OCI-LY1 (cell line): ENCODE results near the gene CTNNA3.

Experiments used
- H2AFZ ChIP-seq: fragments of 200-600 bp; sonication (generic), shearing (Covaris generic); 2 replicates; pipeline ENCODE4 v1.6.0; 2014; ENCODE audit warnings: antibody characterized with exemption, mild to moderate bottlenecking, low read length
- H3F3A ChIP-seq: fragments of 200-600 bp; sonication (generic), shearing (Covaris generic); 2 replicates; pipeline ENCODE4 v1.6.0; 2014; ENCODE audit warnings: mild to moderate bottlenecking, antibody characterized with exemption, low read length, moderate library complexity; ENCODE audit not compliant: insufficient read depth
- H3K27ac ChIP-seq: fragments of 200-600 bp; sonication (generic); 2 replicates; pipeline ENCODE4 v1.5.1; 2014; ENCODE audit warnings: low read length, mixed run types, mild to moderate bottlenecking, low read depth; ENCODE audit not compliant: poor library complexity, severe bottlenecking
- H3K27me3 ChIP-seq: fragments of 200-600 bp; sonication (generic); 2 replicates; pipeline ENCODE4 v1.6.0; 2014; ENCODE audit warnings: antibody characterized with exemption, mild to moderate bottlenecking, low read length, moderate library complexity; ENCODE audit not compliant: insufficient read depth
- H3K36me3 ChIP-seq: fragments of 200-600 bp; sonication (generic); 2 replicates; pipeline ENCODE4 v1.6.1; 2014; ENCODE audit warnings: mild to moderate bottlenecking, antibody characterized with exemption, low read length, moderate library complexity, mixed read lengths; ENCODE audit not compliant: insufficient read depth
- H3K4me1 ChIP-seq: fragments of 200-600 bp; sonication (generic); 2 replicates; pipeline ENCODE4 v1.5.1; 2014; ENCODE audit warnings: mild to moderate bottlenecking, low read length, moderate library complexity; ENCODE audit not compliant: insufficient read depth, severe bottlenecking
- H3K4me2 ChIP-seq: fragments of 200-600 bp; sonication (generic), shearing (Covaris generic); 2 replicates; pipeline ENCODE4 v1.6.1; 2014; ENCODE audit warnings: low read length
- H3K4me3 ChIP-seq: fragments of 200-600 bp; sonication (generic); 2 replicates; pipeline ENCODE4 v1.5.1; 2014; ENCODE audit warnings: low read length, low read depth, mild to moderate bottlenecking, mixed read lengths; ENCODE audit not compliant: poor library complexity, severe bottlenecking
- H3K79me2 ChIP-seq: fragments of 200-600 bp; shearing (Covaris generic); 2 replicates; pipeline ENCODE4 v1.6.1; 2016; ENCODE audit warnings: mixed run types, low read length, mixed read lengths; ENCODE audit not compliant: insufficient read depth
- H3K9ac ChIP-seq: fragments of 200-600 bp; sonication (generic), shearing (Covaris generic); 2 replicates; pipeline ENCODE4 v1.6.1; 2014; ENCODE audit warnings: mild to moderate bottlenecking, low read length, mixed read lengths
- H3K9me2 ChIP-seq: fragments of 200-600 bp; sonication (generic), shearing (Covaris generic); 2 replicates; pipeline ENCODE4 v1.6.1; 2014; ENCODE audit warnings: low read depth, mild to moderate bottlenecking, low read length, mixed read lengths
- H3K9me3 ChIP-seq: fragments of 200-600 bp; shearing (Covaris generic); 2 replicates; pipeline ENCODE4 v1.6.1; 2014; ENCODE audit warnings: low read length, mixed read lengths
- H4K20me1 ChIP-seq: fragments of 200-600 bp; sonication (generic), shearing (Covaris generic); 2 replicates; pipeline ENCODE4 v1.6.0; 2016; ENCODE audit warnings: mild to moderate bottlenecking, low read length; ENCODE audit not compliant: insufficient read depth
- EZH2 ChIP-seq: fragments of 200-600 bp; sonication (generic), shearing (Covaris generic); IDR thresholded peaks from 2 replicates; pipeline ENCODE4 v1.8.0; 2017; ENCODE audit warnings: borderline replicate concordance, mixed run types, mild to moderate bottlenecking, antibody characterized with exemption, low read length, moderate library complexity, mixed read lengths
- TF ChIP-seq, protein P1 (sequence below): fragments of 200-600 bp; sonication (generic), shearing (Covaris generic); IDR thresholded peaks from 2 replicates; pipeline ENCODE4 v1.5.1; 2017; ENCODE audit warnings: mild to moderate bottlenecking, antibody characterized with exemption, low read length, moderate library complexity, mixed read lengths

Gene CTNNA3

GRCh38 chr10:66777665-66778064 is 918.3 kb downstream of the CTNNA3 start:
- no peak for TF ChIP-seq EZH2
- TF ChIP-seq, protein P1, sequence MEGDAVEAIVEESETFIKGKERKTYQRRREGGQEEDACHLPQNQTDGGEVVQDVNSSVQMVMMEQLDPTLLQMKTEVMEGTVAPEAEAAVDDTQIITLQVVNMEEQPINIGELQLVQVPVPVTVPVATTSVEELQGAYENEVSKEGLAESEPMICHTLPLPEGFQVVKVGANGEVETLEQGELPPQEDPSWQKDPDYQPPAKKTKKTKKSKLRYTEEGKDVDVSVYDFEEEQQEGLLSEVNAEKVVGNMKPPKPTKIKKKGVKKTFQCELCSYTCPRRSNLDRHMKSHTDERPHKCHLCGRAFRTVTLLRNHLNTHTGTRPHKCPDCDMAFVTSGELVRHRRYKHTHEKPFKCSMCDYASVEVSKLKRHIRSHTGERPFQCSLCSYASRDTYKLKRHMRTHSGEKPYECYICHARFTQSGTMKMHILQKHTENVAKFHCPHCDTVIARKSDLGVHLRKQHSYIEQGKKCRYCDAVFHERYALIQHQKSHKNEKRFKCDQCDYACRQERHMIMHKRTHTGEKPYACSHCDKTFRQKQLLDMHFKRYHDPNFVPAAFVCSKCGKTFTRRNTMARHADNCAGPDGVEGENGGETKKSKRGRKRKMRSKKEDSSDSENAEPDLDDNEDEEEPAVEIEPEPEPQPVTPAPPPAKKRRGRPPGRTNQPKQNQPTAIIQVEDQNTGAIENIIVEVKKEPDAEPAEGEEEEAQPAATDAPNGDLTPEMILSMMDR: no peak
- Histone ChIP-seq H3K9me2 (no peaks in the 10 kb centered on the region), H3K4me3 (no peak overlapping the region), H3K4me1 (no peaks in the 10 kb centered on the region), H3K27me3 (no peaks in the 10 kb centered on the region), H3K9me3 (no peaks in the 10 kb centered on the region), H3K36me3 (no peaks in the 10 kb centered on the region), H3F3A (no peaks in the 10 kb centered on the region), H3K4me2 (no peak overlapping the region), H2AFZ (no peak overlapping the region), H3K27ac (no peak overlapping the region), H3K79me2 (no peaks in the 10 kb centered on the region), H3K9ac (no peak overlapping the region), H4K20me1 (no peaks in the 10 kb centered on the region)

DNA sequence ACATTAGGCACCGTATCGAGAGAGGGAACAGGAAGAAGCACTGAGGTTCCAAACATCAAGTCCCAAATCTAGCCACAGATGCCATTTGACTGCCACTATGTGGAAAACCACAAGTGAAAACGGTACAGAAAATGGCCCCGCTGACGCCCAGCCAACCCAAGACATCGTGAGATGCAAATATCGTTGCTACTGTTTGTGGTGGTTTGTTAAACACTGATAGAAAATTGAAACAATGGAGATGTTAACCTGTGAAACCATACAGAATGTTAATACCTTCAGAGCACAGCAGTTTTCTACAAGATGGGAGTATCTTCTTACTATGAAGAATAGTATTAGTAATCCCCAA is 922.5 kb downstream of the CTNNA3 start:
- Histone ChIP-seq H3K9me3 (no peaks in the 10 kb centered on the region), H3K9me2 (no peaks in the 10 kb centered on the region), H4K20me1 (no peaks in the 10 kb centered on the region), H3K9ac (no peak overlapping the region), H2AFZ (no peak overlapping the region), H3K36me3 (no peaks in the 10 kb centered on the region), H3K4me2 (no peak overlapping the region), H3K4me3 (no peak overlapping the region), H3K79me2 (no peaks in the 10 kb centered on the region), H3K27ac (no peak overlapping the region), H3F3A (no peaks in the 10 kb centered on the region), H3K27me3 (no peaks in the 10 kb centered on the region), H3K4me1 (no peaks in the 10 kb centered on the region)
- TF ChIP-seq EZH2: no peak
- TF ChIP-seq, protein P1: no peak

GRCh38 chr10:66772548-66773471 is 923.2 kb downstream of the CTNNA3 start:
- TF ChIP-seq, protein P1: no peak
- no peak for TF ChIP-seq EZH2
- Histone ChIP-seq H3K27ac (no peak overlapping the region), H3K9ac (no peak overlapping the region), H3K4me2 (no peak overlapping the region), H4K20me1 (no peaks in the 10 kb centered on the region), H3K79me2 (no peaks in the 10 kb centered on the region), H3F3A (no peaks in the 10 kb centered on the region), H3K27me3 (no peaks in the 10 kb centered on the region), H3K36me3 (no peaks in the 10 kb centered on the region), H3K9me3 (no peaks in the 10 kb centered on the region), H3K4me1 (no peaks in the 10 kb centered on the region), H2AFZ (no peak overlapping the region), H3K4me3 (no peak overlapping the region), H3K9me2 (no peaks in the 10 kb centered on the region)
